Inflammatory macrophage treated with lipopolysaccharide for 4 hours (primary cell): Measurements from ENCODE around the gene SYTL4.
"Not testable (repeated sequence)": the region's sequence is repeated elsewhere in the genome, so short reads cannot be mapped to it uniquely, and the experiment has no call there.

Experiments
- DNase-seq: peaks from one replicate; pipeline ENCODE4 v3.0.0-alpha.2; 2020

Gene SYTL4

DNA sequence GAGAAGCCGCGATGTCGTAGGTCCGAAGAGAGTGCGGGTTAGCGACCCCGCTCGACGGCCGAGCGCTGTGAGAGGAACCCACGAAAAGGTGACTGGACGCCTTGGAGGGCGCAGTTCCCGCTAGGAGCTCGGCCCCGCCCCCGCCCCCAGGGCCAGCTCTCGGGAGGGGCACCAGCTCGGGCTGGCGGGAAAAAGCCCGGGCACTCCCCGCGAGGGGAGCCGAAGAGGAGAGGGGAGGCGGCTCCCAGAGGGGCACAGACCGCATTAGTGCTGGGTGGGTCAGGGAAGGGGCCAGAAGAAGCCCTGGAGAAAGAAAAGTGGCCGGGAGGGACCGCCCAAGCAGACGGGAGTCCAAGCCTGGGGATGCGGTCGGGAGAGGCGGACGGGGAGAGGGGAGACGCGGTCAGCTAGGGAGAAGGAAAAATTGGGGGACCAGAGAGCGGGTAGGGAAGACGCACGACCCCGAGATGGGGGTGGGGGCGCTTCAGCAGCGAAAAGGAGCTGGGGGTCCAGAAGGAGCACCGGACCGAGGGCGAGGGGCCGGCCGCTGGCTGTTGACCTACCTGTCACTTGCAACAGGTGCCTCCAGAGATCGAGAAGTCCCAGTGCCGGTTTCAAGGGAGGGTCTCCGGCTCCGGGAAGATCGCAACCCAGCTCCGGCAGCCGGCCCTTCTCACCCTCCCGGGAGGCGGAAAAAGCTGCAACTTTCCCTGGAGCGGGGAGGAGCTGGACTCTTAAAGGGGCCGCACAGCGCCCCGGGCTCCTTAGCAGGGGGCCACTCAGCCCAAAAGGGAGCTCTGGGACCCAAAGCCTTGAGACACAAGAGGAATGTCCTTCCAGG lies at the start of gene SYTL4:
Gene SYTL4 (minus strand): TSS at position 681 of the 841 bp plus-strand sequence. CDS start 30,084 bp downstream, outside the sequence.
- no peak for DNase-seq

DNA sequence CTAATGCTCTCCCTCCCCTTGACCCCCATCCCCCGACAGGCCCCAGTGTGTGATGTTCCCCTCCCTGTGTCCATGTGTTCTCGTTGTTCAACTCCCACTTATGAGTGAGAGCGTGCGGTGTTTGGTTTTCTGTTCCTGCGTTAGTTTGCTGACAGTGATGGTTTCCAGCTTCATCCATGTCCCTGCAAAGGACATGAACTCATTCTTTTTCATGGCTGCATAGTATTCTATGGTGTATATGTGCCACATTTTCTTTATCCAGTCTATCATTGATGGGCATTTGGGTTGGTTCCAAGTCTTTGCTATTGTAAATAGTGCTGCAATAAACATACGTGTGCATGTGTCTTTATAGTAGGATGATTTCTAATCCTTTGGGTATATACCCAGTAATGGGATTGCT lies 37.5 kb upstream of the SYTL4 start:
- DNase-seq, result not testable (repeated sequence)

DNA sequence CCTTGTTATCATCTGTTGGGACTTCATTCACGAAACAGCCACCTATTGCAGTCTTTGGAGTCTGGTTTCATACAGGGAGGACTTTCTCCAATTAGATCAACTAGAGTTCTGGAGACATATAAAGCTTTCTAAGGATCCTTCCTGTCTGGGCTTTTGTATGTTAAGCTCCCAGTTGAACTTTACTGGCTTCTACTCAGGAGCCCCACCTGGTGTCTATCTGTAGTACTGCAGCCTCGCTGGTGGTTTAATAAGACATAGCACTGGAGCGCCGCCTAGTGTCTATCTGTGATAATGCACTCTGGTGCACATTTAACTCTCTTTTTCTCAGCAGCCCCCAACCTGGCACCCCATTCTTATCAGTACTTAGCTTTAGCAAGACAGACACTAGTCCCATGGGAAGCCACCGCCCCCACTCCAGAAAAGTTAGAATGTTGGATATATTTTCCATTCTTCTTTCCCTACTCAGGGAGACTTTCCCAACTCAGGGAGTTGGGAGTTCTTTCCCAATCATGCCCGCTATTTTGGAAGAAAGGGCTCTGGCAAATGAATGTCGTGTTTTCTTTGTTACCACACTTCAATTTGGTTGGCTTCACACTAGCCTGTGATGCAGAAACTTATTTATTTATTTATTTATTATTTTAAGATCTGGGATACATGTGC lies 36.9 kb upstream of the SYTL4 start:
- DNase-seq, result peak; percentile 63

DNA sequence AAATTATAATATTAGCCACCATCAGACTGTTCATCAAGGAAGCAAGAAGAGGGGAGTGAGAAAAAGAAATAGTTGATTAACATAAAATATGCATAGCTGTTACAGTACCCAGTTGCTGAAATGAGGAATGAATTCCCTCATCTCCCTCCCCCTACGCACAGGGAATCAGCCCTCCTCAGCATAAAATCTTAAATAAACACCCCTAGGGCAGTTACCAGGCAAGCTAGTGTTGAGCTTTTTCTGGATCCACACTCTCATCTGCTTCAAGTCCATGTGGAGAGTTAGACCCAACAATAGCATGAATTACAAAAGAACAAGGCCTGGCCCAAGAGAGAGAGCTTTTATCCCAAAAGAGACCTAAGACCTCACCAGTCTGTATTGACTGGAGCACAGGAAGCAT lies 19.0 kb upstream of the SYTL4 start:
- no peak for DNase-seq

DNA sequence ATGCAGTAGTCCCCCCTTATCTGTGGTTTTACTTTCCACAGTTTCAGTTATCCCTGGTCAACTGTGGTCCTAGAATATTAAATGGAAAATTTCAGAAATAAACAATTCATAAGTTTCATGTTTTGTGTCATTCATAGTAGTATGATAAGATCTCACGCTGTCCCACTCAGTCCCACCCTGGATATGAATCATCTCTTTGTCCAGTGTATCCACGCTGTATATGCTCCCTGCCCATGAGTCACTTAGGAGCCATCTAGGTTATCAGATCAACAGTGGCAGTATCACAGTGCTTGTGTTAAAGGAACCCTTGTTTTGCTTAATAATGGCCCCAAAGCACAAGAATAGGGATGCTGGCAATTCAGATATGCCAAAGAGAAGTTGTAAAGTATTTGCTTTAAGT lies 16.2 kb upstream of the SYTL4 start:
- no peak for DNase-seq

DNA sequence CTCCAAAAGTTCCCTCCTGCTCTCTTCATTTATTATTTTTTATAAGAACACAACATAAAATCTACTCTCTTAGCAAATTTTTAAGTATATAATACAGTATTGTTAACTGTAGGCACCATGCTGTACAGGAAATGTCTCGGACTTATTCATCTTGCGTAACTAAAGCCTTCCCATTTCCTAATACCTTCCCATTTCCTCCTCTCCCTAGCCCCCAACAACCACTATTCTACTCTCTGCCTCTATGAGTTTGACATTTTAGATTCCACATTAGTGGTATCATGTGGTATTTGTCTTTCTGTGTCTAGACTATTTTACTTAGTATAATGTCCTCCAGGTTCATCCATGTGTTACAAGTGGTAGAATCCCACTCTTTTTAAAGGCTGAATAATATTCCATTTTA lies 15.8 kb upstream of the SYTL4 start:
- DNase-seq, result no peak

DNA sequence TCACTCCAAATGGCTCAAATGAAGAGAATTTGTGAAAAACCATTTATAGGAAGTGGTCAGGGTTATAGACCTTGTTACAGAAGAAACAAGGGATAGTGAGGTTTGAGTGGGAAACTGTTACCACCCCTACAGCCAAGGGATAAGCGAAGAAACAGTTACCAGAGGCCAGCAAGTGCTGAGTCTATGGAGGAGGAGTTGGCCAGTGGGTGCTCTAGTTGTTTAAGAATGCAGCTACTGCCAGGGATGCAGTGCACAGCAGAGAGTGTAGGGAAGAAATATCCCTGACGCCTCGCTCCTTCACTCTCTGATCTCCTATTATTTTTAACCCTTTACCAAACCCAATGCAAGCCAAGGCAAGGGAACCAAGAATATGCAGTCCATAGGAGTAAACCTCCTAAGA lies 15.2 kb upstream of the SYTL4 start:
- no peak for DNase-seq

DNA sequence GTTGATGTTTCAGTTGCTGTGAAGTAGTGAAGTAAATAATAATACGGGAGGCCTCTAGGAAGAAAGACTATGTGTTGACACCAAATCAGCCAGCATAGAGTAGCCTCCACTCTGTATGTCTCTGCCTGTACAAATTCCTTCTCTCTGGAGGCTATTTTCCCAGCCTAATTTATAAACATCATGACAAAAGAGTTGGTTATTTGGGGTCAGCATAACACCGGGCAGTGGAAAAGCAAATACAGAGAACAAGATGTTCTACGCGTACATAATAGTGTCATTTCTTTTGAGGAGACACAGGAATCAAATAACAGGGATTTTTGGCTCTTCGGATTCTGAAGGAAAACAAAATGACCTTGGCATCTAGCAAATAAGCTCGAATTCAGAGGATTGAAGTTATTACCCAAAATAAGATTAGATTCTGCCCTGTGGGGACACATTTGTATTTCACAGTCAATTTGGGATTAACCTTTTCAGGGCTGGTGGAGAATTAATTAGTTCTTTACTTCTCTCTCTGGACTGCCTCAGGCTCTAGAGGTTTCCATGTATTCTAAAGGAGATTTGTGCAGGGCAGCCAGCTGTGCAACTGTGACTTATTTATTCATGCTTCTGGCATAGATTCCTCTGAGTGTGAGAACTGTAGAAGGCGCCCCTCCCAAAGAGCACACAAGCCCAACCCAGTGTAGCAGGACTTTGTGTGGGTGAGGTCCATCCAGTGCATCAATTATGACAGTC lies 14.1 kb upstream of the SYTL4 start:
- no peak for DNase-seq

DNA sequence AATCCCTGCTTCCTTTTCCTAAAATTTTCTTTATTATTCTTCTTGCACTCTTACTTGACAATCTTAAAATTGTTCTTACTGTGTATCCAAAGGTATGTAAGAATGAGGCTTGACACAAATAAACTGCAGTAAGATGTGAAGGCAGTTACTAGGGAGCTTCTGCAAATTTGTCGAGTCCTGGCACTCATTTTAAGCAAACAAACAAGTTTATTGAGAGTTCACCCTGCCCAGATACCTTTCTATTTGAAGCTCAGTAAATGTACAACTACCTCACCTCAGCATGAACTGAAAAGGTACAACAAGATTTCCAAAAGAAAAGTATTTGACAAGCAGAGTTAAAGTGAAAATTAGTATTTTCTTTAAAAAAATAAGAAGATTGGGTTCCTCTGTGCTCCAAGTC lies 13.3 kb upstream of the SYTL4 start:
- no peak for DNase-seq

DNA sequence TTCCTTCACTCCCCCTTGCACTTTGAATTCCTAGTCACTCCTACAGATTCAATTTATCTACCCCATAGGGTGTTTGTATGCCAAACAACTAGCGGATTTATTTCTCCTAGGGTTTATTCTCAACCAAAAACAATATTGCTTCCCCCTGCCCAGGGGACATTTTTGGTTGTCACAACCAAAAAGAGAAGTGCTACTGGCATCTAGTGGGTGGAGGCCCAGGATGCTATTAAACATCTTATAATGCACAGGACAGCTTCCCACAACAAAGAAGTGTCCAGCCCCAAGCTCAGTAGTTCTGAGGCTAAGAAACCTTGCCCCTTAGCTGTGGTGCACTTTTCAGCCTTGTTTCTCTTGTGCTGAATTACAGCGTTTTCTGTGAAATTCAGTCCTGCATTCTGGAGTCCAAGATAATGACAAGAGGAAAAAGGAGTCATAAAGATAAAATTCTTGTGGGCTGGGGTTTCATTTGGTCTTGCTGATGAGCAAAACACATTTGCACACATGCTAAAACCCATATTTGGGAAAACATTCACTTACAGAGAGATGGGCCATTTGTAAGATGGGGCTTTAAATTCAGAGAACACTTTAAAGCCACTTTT lies 11.2 kb upstream of the SYTL4 start:
- DNase-seq, result no peak

DNA sequence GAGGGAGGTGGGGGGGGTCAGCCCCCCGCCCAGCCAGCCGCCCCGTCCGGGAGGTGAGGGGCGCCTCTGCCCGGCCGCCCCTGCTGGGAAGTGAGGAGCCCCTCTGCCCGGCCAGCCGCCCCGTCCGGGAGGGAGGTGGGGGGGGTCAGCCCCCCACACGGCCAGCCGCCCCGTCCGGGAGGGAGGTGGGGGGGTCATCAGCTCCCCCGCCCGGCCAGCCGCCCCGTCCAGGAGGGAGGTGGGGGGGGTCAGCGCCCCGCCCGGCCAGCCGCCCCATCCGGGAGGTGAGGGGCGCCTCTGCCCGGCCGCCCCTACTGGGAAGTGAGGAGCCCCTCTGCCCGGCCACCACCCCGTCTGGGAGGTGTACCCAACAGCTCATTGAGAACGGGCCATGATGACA lies 7.9 kb downstream of the SYTL4 start:
- not testable (repeated sequence) for DNase-seq

DNA sequence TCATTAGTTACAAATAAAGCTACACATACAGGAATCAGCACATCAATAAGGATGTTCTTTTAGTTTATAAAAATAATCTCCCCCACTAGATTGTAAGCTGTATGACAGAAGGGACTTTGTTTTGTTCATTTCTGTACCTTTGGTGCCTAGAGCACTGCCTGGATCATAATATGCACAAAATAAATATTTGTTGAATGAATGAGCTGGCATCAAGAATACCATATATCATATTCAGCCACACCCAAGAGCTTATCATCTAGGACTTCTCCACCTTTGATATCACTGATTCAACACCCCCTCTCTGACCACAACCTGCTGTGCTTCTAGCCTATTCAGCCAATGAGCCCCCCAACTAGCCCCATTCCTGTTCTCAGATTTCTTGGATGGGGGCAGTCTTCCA lies 10.6 kb downstream of the SYTL4 start:
- DNase-seq, result no peak

DNA sequence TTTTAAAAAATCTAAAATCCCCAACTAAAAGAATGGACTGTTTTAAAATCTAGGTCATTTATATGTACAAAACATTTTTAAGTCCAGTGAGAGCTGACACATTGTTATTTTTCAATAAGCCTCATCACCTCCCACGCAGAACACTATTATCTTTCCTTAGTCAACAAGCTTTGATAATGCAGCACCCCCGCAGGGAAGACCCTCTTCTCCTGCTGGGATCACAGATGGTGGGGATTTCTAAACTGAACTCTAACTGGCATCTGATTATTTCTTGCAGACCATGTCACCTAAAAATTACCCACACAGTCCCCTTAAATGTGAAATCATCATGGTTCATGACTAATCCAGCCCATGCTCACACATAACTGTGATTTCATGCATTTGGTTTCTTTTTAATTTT lies 11.6 kb downstream of the SYTL4 start:
- no peak for DNase-seq

DNA sequence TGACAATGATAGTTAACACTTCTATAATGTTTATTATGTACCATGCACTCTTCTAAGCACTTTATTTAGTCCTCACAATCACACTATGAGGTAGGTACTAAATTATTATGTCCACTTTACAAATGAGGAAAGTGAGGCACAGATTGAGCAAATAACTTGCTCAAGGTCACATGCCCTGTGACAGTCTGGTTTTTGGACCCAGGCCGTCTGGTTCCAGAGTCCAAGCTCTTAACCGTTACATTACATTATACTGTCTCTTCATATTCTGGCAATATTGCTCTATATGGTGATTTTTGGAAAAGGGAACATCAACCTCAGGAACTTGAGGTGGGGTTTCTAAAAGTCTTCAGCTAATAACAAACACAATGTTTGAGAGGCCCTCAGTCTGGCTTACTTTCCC lies 12.8 kb downstream of the SYTL4 start:
- DNase-seq, result no peak

DNA sequence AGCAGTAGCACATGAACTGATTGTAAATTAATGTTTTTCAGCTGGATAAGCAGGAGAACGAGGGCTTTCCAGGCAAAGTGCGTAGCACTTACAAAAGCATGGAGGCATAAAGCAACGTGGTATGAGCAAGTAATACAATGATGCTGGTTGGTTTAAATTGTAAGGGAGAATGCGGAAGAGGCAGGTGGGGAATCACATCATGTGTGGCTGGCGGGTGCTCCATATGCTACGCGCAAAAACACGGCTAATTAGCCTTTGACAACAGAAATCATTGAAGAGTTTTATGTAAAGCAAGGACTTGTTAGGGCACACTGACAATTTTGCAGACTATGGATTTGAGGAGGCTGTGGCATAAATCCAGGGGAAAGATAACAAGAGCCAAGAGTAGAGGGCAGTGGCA lies 14.6 kb downstream of the SYTL4 start:
- DNase-seq, result no peak

DNA sequence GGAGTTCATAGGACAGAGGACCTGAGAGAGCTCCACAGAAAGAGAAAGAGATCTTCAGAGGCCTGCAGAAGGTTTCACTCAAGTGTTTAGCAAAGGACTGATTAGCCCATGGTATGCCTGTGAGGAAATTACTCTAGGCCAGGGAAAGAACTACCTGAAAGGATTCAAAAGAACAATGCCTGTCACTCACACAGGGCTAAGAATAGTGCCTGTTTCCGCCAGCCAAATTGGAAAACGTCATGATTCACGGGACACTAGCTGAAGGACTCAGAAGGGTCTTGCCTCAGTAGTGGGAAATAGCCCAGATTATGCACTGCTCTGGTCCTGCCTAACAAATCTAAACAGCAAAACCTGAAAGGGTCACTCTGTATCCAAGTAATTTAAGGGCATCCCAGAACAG lies 21.1 kb downstream of the SYTL4 start:
- DNase-seq, result no peak

DNA sequence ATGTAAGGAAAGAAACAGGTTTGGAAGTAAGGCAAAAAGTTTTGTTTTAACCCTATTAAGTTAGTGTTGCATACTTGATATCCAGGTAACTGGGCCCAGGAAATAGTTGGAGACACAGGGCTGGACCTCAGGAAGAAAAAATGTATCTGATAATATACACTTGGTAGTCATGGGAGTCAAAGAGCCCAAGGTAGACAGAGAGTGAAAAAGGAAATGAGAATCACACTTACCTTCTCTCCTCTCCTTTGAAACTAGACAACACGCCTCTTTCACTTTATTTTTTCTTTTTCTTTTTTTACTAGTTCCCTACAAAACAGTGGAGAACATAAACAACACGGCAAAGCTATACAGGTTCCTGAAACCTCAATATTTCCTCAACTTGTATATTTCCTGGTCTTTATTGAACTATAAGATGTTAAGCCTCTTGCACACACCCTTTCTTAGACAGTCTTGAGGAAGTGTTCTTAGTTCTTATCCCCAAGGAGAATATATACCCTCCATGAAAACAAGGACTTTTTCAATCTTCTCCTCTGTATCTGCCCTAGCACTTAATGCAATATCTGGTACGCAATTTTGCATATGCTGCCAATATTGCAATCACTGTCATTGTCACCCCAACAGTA lies 27.2 kb downstream of the SYTL4 start:
- DNase-seq, result no peak

DNA sequence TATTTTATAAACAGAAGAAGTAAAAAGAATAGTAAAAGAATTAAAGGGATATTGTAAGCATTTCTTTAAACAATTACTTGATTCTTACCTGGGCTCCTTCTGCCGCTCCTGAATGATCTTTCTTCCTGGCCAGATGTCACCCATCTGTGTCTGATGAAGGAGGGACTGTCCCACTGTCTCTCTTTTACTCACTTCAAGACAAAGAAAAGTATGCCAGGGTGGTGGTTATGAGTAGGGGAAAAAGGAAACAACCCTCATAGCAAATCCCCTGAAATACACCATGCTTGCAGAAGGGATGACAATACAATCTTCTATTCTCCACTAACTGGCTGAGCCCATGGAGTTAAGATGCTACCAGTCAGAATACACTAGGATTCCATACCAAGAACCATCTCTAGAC lies 31.1 kb downstream of the SYTL4 start:
- DNase-seq, result no peak

DNA sequence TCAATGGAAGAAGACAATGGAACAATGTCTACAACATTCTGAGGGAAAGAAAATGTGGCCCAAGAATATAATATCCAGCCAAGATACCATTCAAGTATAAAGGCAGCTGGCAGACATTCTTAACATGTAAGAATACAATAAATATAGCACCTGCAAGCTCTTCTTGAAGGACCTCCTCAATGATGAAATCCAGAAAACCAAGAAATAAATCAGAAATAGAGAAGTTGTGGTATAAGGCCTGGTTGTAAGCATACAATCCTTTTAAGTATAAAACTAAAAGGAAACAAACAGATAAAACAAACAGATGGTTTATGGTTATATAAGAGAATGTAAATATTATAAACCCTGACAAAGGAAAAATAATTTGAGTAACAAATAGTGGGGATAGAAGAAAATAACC lies 33.4 kb downstream of the SYTL4 start:
- no peak for DNase-seq

DNA sequence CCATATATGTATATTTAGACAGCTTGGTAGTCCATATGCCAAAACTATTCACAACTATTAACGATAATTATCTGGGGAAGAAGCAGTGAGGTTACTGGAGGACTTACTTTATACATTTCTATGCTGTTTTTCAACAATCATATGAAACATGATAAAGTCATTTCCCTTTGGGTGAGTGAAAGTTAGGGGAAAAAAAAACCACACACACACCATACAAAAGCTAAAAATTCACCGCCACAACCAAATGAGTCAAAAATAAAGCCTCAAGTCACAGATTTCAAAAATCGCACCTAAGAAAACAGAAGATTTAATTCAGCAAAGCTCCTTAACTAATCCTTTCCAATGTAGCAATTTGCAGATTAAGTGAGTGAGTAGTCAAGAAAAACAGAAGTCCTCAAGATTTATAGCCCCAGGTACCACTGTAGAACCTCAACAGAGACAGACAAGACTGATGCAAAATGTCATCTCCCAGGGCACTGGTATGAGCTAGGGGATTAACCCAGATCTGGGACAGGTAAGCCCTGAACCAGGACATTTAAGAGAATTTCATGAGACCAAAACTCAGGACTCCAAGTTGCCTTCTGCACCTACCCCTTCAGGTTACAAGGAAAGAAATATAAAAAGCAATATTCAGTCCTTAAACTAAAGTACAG lies 35.1 kb downstream of the SYTL4 start:
- no peak for DNase-seq

DNA sequence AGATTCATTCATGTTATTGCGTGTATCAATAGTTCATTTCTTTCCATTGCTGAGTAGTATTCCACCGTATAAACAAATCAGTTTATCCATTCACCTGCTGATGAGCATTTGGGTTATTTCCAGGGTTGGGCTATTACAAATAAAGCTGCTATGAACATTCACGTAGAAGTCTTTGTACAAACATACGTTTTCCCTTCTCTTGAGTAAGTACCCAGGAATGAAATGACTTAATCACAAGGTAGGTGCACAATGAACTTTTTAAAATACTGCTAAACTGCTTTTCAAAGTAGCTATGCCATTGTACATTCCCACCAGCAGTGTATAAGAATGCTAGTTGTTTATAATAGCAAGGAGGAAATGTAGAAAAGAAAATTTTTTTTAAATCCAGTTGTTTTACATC lies 35.9 kb downstream of the SYTL4 start:
- DNase-seq, result no peak

DNA sequence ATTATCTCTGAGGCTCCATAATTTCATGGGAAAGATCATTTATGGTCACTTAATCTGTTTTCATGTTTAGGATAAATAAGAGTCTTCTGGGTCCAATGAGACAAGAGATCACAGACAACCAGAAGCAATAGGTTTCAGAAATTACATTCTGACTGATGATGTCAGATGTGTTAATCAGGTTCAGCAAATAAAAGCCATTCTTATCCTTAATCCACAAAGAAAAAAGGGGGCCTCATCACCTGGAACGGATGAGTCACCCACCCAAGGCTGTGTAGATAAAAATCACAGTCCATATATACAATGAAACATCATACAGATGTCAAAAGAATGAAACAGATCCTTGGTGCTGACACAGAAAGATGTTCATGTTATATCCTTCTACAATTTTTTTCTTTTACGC lies 36.6 kb downstream of the SYTL4 start:
- no peak for DNase-seq

DNA sequence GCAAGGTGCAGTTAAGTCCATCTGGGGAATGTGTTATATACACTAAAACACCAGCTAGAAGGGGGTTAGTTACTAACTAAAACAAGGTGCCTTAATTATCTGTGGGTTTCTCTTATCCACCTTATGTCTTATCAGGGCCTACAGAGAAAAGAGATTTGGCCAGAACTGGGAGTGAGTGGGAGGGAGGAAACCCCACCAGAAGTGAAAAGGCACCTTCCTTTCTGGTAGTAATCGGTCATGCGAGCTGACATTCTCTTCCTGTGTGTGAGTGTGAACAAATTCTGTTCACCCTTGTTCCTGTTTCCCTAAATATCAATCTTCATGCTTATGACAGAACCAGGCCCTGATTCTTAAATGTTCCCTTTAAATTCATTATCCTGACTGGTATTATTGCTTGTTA lies 44.4 kb downstream of the SYTL4 start:
- DNase-seq, result peak; percentile 13
